Endothelial cell of umbilical vein (primary cell): ENCODE results near the gene CCND2. TPM values are rescaled to one million over a fixed set of nuclear protein-coding genes. Genes with fewer than 3 reads are reported as not detected.

Source experiments
- polyA plus RNA-seq, 4 experiments: library from polyadenylated mRNA; depleted of rRNA in 3 of 4; stranded (reverse) in 3 of 4; unstranded in 1 of 4; fragments of >200 nt; gene quantifications; 2 replicates each; pipeline versions ENCODE4 v1.2.1 to v1.2.3, GENCODE V29; 2011 to 2012; ENCODE audit warnings: missing spikeins in 1 of 4
- total RNA-seq: library from RNA; stranded (reverse); gene quantifications from 2 replicates; pipeline ENCODE4 v1.2.3, GENCODE V29; 2021

The CCND2 gene
- total and polyA plus RNA-seq, 2 donors (not counting 3 experiments of a cell fraction or from before 2014, with no cell fraction given) = 0.68 to 3.4 TPM

Other genes with a start within 250 kb of the CCND2 start
- 31.2 and 36.3 TPM in 2 replicates for gene TIGAR, start 47.5 kb downstream of the CCND2 start, total RNA-seq
- 4.3 and 5.6 TPM in 2 replicates for gene TIGAR, start 47.5 kb downstream of the CCND2 start, polyA plus RNA-seq
- gene FGF23, start 106.0 kb downstream of the CCND2 start, total RNA-seq = not detected in 2 replicates
- not detected in 2 replicates for gene FGF23, start 106.0 kb downstream of the CCND2 start, polyA plus RNA-seq
- gene FGF6, start 172.1 kb downstream of the CCND2 start, total RNA-seq = not detected in 2 replicates
- not detected in 2 replicates for gene FGF6, start 172.1 kb downstream of the CCND2 start, polyA plus RNA-seq